GM12878 (cell line): ENCODE results near the gene PPOX.

ENCODE experiments used
- CTCF ChIP-seq, 3 experiments: IDR thresholded peaks in 2 of 3; conservative IDR thresholded peaks in 1 of 3; 2 replicates each; pipeline ENCODE4 v1.5.1; 2011; ENCODE audit warnings: low read depth in 3 of 3, low read length in 3 of 3, mild to moderate bottlenecking in 3 of 3, control low read depth in 2 of 3, moderate library complexity in 2 of 3, inconsistent platforms in 1 of 3, mixed read lengths in 1 of 3; ENCODE audit not compliant: control insufficient read depth in 2 of 3, insufficient read depth in 1 of 3; ENCODE audit errors: extremely low read depth in 1 of 3
- NFYA ChIP-seq: IDR thresholded peaks from 2 replicates; pipeline ENCODE4 v1.6.1; 2011; ENCODE audit warnings: low read depth, mild to moderate bottlenecking, low read length, improper control_type of control experiment, borderline replicate concordance
- RAD21 ChIP-seq: IDR thresholded peaks from 2 replicates; pipeline ENCODE4 v1.6.1; 2011; ENCODE audit warnings: mild to moderate bottlenecking, low read depth, low read length, moderate library complexity; ENCODE audit not compliant: insufficient read depth
- STAT3 ChIP-seq: IDR thresholded peaks from 2 replicates; pipeline ENCODE4 v1.6.1; 2011; ENCODE audit warnings: low read depth, low read length, improper control_type of control experiment

- TF ChIP-seq NFYA (no peak), STAT3 (no peak), RAD21 (no peak), CTCF (IDR thresholded peaks at IDR 0.05 in 2 of 3, conservative IDR thresholded peaks at IDR 0.05 in 1 of 3; ENCODE audit: control insufficient read depth in 2 of 3, extremely low read depth in 1 of 3, insufficient read depth in 1 of 3, low read depth in 3 of 3, low read length in 3 of 3) (no peak)
These were observed 25.7 kb downstream of the PPOX start for GRCh38 chr1:161191971-161192370.
